HG03354 (cell line): ENCODE measurements around the gene PTPN1.

Experiments used
- ATAC-seq: cut with Tn5 transposase; IDR thresholded peaks from one replicate; pipeline ENCODE4 v1.9.1; 2021; ENCODE audit warnings: mild to moderate bottlenecking; ENCODE audit not compliant: unreplicated experiment, poor library complexity, severe bottlenecking

PTPN1 gene

GRCh38 chr20:50510706-50511542 is 741 bp downstream of the PTPN1 start:
- ATAC-seq, result no peak

GRCh38 chr20:50512323-50512722 is 2.1 kb downstream of the PTPN1 start:
- ATAC-seq, result no peak

- ATAC-seq, result no peak
Observed at GRCh38 chr20:50513169-50514034, 3.2 kb downstream of the PTPN1 start.

- ATAC-seq, result no peak
Observed at GRCh38 chr20:50514035-50514337, 3.8 kb downstream of the PTPN1 start.

- ATAC-seq, result peak; percentile 29
Observed at GRCh38 chr20:50514750-50515149, 4.6 kb downstream of the PTPN1 start.

GRCh38 chr20:50515471-50516106 is 5.4 kb downstream of the PTPN1 start:
- no peak for ATAC-seq

GRCh38 chr20:50516180-50516934 is 6.2 kb downstream of the PTPN1 start:
- ATAC-seq, result peak; percentile 59

GRCh38 chr20:50516935-50517816 is 7.0 kb downstream of the PTPN1 start:
- ATAC-seq, result no peak

- ATAC-seq, result no peak
Observed at GRCh38 chr20:50517817-50518154, 7.6 kb downstream of the PTPN1 start.

- ATAC-seq, result no peak
Observed at GRCh38 chr20:50518270-50518721, 8.1 kb downstream of the PTPN1 start.

- ATAC-seq, result no peak
Observed at GRCh38 chr20:50519036-50519762, 9.0 kb downstream of the PTPN1 start.

GRCh38 chr20:50520222-50520880 is 10.2 kb downstream of the PTPN1 start:
- ATAC-seq, result no peak

- no peak for ATAC-seq
Observed at GRCh38 chr20:50521221-50522052, 11.3 kb downstream of the PTPN1 start.

GRCh38 chr20:50522053-50522674 is 12.0 kb downstream of the PTPN1 start:
- ATAC-seq, result no peak

- no peak for ATAC-seq
Observed at GRCh38 chr20:50523552-50524167, 13.5 kb downstream of the PTPN1 start.

- ATAC-seq, result no peak
Observed at GRCh38 chr20:50525681-50526080, 15.5 kb downstream of the PTPN1 start.
